ENCODE data around the gene EIF3F.

DNA sequence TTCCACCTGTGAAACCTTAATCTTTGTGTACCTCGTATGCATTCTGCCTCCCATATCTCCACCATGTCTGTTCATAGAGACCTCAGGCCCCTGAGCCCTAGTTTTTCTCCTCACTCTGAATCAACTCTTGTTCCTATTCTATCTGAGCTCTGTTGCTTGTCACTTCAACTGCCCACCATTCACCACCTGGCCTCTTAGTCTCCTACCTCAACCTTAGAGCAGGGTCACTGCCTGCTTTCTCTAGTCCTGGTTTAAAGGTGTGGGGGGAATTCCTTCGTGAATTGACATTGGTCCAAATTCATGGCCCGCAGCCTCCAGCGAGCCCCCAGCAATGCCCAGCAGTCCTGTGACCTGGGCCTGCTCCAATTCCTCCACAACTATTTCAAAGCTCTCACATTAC lies 54.4 kb downstream of the EIF3F start:
- TF ChIP-seq RAD21 (conservative IDR thresholded peaks at IDR 0.05 in 1 of 2, IDR thresholded peaks at IDR 0.05 in 1 of 2) (no peak), NR3C1 (IDR thresholded peaks at IDR 0.05) (no peak), SREBF2 (IDR thresholded peaks at IDR 0.05) (no peak), MAZ (IDR thresholded peaks at IDR 0.05; ENCODE audit: borderline replicate concordance, low read depth, low read length) (no peak), KDM1A (IDR thresholded peaks at IDR 0.05; ENCODE audit: low read depth) (no peak), POLR2A (IDR thresholded peaks at IDR 0.05; ENCODE audit: low read length) (no peak), RNF2 (IDR thresholded peaks at IDR 0.05; ENCODE audit: borderline replicate concordance, low read depth) (no peak), BHLHE40 (IDR thresholded peaks at IDR 0.05; ENCODE audit: low read depth, low read length) (no peak), KDM5A (IDR thresholded peaks at IDR 0.05) (no peak), CBX8 (IDR thresholded peaks at IDR 0.05) (no peak), SMC3 (IDR thresholded peaks at IDR 0.05) (no peak)
- TF ChIP-seq, protein P1, sequence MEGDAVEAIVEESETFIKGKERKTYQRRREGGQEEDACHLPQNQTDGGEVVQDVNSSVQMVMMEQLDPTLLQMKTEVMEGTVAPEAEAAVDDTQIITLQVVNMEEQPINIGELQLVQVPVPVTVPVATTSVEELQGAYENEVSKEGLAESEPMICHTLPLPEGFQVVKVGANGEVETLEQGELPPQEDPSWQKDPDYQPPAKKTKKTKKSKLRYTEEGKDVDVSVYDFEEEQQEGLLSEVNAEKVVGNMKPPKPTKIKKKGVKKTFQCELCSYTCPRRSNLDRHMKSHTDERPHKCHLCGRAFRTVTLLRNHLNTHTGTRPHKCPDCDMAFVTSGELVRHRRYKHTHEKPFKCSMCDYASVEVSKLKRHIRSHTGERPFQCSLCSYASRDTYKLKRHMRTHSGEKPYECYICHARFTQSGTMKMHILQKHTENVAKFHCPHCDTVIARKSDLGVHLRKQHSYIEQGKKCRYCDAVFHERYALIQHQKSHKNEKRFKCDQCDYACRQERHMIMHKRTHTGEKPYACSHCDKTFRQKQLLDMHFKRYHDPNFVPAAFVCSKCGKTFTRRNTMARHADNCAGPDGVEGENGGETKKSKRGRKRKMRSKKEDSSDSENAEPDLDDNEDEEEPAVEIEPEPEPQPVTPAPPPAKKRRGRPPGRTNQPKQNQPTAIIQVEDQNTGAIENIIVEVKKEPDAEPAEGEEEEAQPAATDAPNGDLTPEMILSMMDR (IDR thresholded peaks at IDR 0.05), result no peak
- TF ChIP-seq, protein P2, sequence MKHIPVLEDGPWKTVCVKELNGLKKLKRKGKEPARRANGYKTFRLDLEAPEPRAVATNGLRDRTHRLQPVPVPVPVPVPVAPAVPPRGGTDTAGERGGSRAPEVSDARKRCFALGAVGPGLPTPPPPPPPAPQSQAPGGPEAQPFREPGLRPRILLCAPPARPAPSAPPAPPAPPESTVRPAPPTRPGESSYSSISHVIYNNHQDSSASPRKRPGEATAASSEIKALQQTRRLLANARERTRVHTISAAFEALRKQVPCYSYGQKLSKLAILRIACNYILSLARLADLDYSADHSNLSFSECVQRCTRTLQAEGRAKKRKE (CRISPR knock-in tag; IDR thresholded peaks at IDR 0.05; ENCODE audit: low read depth), result no peak
- TF ChIP-seq, protein P3, sequence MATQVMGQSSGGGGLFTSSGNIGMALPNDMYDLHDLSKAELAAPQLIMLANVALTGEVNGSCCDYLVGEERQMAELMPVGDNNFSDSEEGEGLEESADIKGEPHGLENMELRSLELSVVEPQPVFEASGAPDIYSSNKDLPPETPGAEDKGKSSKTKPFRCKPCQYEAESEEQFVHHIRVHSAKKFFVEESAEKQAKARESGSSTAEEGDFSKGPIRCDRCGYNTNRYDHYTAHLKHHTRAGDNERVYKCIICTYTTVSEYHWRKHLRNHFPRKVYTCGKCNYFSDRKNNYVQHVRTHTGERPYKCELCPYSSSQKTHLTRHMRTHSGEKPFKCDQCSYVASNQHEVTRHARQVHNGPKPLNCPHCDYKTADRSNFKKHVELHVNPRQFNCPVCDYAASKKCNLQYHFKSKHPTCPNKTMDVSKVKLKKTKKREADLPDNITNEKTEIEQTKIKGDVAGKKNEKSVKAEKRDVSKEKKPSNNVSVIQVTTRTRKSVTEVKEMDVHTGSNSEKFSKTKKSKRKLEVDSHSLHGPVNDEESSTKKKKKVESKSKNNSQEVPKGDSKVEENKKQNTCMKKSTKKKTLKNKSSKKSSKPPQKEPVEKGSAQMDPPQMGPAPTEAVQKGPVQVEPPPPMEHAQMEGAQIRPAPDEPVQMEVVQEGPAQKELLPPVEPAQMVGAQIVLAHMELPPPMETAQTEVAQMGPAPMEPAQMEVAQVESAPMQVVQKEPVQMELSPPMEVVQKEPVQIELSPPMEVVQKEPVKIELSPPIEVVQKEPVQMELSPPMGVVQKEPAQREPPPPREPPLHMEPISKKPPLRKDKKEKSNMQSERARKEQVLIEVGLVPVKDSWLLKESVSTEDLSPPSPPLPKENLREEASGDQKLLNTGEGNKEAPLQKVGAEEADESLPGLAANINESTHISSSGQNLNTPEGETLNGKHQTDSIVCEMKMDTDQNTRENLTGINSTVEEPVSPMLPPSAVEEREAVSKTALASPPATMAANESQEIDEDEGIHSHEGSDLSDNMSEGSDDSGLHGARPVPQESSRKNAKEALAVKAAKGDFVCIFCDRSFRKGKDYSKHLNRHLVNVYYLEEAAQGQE (IDR thresholded peaks at IDR 0.05), result no peak

Data from A549 (cell line).